CD4-positive, alpha-beta T cell treated with Interleukin-6 for 4 hours (primary cell): Measurements from ENCODE around the gene ATP10B.
"Not testable (repeated sequence)": the region's sequence is repeated elsewhere in the genome, so short reads cannot be mapped to it uniquely, and the experiment has no call there.

Source experiments
- DNase-seq: peaks from one replicate; pipeline ENCODE4 v3.0.0-alpha.2; 2020; ENCODE audit warnings: mixed read lengths

ATP10B gene

GRCh38 chr5:160852049-160852448, at the start of gene ATP10B:
Gene ATP10B, minus strand, starts transcription at chr5:160852211. Its CDS starts 164,137 bp downstream, at chr5:160688074.
- DNase-seq: no peak

- DNase-seq: no peak
Observed at GRCh38 chr5:160901656-160902055, 49.6 kb upstream of the ATP10B start.

- no peak for DNase-seq
Observed at GRCh38 chr5:160899735-160900134, 47.7 kb upstream of the ATP10B start.

- DNase-seq: not testable (repeated sequence)
Observed at GRCh38 chr5:160893180-160893964, 41.4 kb upstream of the ATP10B start.

GRCh38 chr5:160887780-160888179, 35.8 kb upstream of the ATP10B start:
- DNase-seq: no peak

GRCh38 chr5:160873560-160874200, 21.7 kb upstream of the ATP10B start:
- DNase-seq: not testable (repeated sequence)

- no peak for DNase-seq
Observed at GRCh38 chr5:160869989-160870521, 18.0 kb upstream of the ATP10B start.

GRCh38 chr5:160867976-160868375, 16.0 kb upstream of the ATP10B start:
- DNase-seq: no peak

GRCh38 chr5:160851451-160851850, 560 bp downstream of the ATP10B start:
- no peak for DNase-seq

GRCh38 chr5:160850421-160850820, 1.6 kb downstream of the ATP10B start:
- no peak for DNase-seq

GRCh38 chr5:160847526-160848085, 4.4 kb downstream of the ATP10B start:
- DNase-seq: no peak

- no peak for DNase-seq
Observed at GRCh38 chr5:160846642-160847041, 5.4 kb downstream of the ATP10B start.

GRCh38 chr5:160844177-160844576, 7.8 kb downstream of the ATP10B start:
- DNase-seq: no peak

GRCh38 chr5:160843240-160843639, 8.8 kb downstream of the ATP10B start:
- DNase-seq: no peak

GRCh38 chr5:160837749-160838593, 14.0 kb downstream of the ATP10B start:
- no peak for DNase-seq

GRCh38 chr5:160837211-160837610, 14.8 kb downstream of the ATP10B start:
- DNase-seq: no peak

GRCh38 chr5:160835818-160836528, 16.0 kb downstream of the ATP10B start:
- no peak for DNase-seq

GRCh38 chr5:160835376-160835775, 16.6 kb downstream of the ATP10B start:
- DNase-seq: no peak

GRCh38 chr5:160833806-160834205, 18.2 kb downstream of the ATP10B start:
- DNase-seq: no peak

- DNase-seq: no peak
Observed at GRCh38 chr5:160831801-160832200, 20.2 kb downstream of the ATP10B start.

GRCh38 chr5:160824301-160825001, 27.6 kb downstream of the ATP10B start:
- DNase-seq: no peak
